ENCODE measurements around the gene TUFM. TPM values are rescaled to one million over a fixed set of nuclear protein-coding genes. Genes with fewer than 3 reads are reported as not detected.
A peak's percentile ranks its signal among the peaks of the same experiment; 100 is the strongest.

Gene TUFM
- total RNA-seq, 2 donors from 2014 or later: 122 to 165 TPM

- peak; percentile 90 for DNase-seq (ENCODE audit: low spot score)
- H3K4me1 ChIP-seq: peaks cover 0 to 15% of the 10 kb centered on the region in 2 donors
- H3K36me3 ChIP-seq: no peaks in the 10 kb centered on the region
- no peak for TF ChIP-seq CTCF (IDR thresholded peaks at IDR 0.05)
- peak overlapping the region; percentile 65 to 68 for H3K4me3 ChIP-seq
- H3K9me3 ChIP-seq: no peaks in the 10 kb centered on the region
- no peaks in the 10 kb centered on the region for H3K27me3 ChIP-seq
- H3K27ac ChIP-seq: peak overlapping the region in 1 of 2 donors; percentile 23
Measured at GRCh38 chr16:28879841-28880588, 33.9 kb upstream of the TUFM start.

- no peaks in the 10 kb centered on the region for H3K27me3 ChIP-seq
- H3K36me3 ChIP-seq: peaks cover 4% of the 10 kb centered on the region
- TF ChIP-seq CTCF (IDR thresholded peaks at IDR 0.05): no peak
- no peak for DNase-seq (ENCODE audit: low spot score)
- H3K27ac ChIP-seq: peak overlapping the region in 1 of 2 donors; percentile 23
- peak overlapping the region; percentile 65 to 68 for H3K4me3 ChIP-seq
- H3K9me3 ChIP-seq: no peaks in the 10 kb centered on the region
- peaks cover 0 to 15% of the 10 kb centered on the region in 2 donors for H3K4me1 ChIP-seq
Measured at GRCh38 chr16:28879261-28879840, 33.2 kb upstream of the TUFM start.

GRCh38 chr16:28878083-28878926, 32.2 kb upstream of the TUFM start, which contains the start of gene ATP2A1:
ATP2A1 (plus strand) TSS chr16:28878488; CDS start chr16:28878672, 184 bp downstream.
- TF ChIP-seq CTCF (IDR thresholded peaks at IDR 0.05): no peak
- Histone ChIP-seq H3K27me3 (no peaks in the 10 kb centered on the region), H3K36me3 (peaks cover 11% of the 10 kb centered on the region), H3K27ac (peak within 1 kb of the TSS in 1 of 2 donors; percentile 23), H3K4me3 (peak within 1 kb of the TSS; percentile 65 to 68), H3K9me3 (no peaks in the 10 kb centered on the region), H3K4me1 (peaks cover 0 to 15% of the 10 kb centered on the region in 2 donors)
- no peak for DNase-seq (ENCODE audit: low spot score)

GRCh38 chr16:28877655-28878000, 31.5 kb upstream of the TUFM start:
- no peak for DNase-seq (ENCODE audit: low spot score)
- Histone ChIP-seq H3K4me1 (peaks cover 0 to 15% of the 10 kb centered on the region in 2 donors), H3K4me3 (no peak overlapping the region), H3K9me3 (no peaks in the 10 kb centered on the region), H3K27me3 (no peaks in the 10 kb centered on the region), H3K36me3 (peaks cover 18% of the 10 kb centered on the region), H3K27ac (no peak overlapping the region)
- TF ChIP-seq CTCF (IDR thresholded peaks at IDR 0.05): no peak

GRCh38 chr16:28876973-28877654, 31.0 kb upstream of the TUFM start:
- no peak for DNase-seq (ENCODE audit: low spot score)
- H3K4me1 ChIP-seq: peaks cover 0 to 15% of the 10 kb centered on the region in 2 donors
- H3K36me3 ChIP-seq: peaks cover 21% of the 10 kb centered on the region
- H3K9me3 ChIP-seq: no peaks in the 10 kb centered on the region
- H3K27me3 ChIP-seq: no peaks in the 10 kb centered on the region
- no peak overlapping the region for H3K27ac ChIP-seq
- no peak overlapping the region for H3K4me3 ChIP-seq
- no peak for TF ChIP-seq CTCF (IDR thresholded peaks at IDR 0.05)
